OCI-M1 (cell line): ENCODE measurements around the gene DHRS7.
A peak's percentile ranks its signal among the peaks of the same experiment; 100 is the strongest.

Source experiments
- DNase-seq: peaks from one replicate; lab custom pipeline; 2025; lab: John Stamatoyannopoulos, UW

DHRS7 gene, protein sequence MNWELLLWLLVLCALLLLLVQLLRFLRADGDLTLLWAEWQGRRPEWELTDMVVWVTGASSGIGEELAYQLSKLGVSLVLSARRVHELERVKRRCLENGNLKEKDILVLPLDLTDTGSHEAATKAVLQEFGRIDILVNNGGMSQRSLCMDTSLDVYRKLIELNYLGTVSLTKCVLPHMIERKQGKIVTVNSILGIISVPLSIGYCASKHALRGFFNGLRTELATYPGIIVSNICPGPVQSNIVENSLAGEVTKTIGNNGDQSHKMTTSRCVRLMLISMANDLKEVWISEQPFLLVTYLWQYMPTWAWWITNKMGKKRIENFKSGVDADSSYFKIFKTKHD

DNA sequence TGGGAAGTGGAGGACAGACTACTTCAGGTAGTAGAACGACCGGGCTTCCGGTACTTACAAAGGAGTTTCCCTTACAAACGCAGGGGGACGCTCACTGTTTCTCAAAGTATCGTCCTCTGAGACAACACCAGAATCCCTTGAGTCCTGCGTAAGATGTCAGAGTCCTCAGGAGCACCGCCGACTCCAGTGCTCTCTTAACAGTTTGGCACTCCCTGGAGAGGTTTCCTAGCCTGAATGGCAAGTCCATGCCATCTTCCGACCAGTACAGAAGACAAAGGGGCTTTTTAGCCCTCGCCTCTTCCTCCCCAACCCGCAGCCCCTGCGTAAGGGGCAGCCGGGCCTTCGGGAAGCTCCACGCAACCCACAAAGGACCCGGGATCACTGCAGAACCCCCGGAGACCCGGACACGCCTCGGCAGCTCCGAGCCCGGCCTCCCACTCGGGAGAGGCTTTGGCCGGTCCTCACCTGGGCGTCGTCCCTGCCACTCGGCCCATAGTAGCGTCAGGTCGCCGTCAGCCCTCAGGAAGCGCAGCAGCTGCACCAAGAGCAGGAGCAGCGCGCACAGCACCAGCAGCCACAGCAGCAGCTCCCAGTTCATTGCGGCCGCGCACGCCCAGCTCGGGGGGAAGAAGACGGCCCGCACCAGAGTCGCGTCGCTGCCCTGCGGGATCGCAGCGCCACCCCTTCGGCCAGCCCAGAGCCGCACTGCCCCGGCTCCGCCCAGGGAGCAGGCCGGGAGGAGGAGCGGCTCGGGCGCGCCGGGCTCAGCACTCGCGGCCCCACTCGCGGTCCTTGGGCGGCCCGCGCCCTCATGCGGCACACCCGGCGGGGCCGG is at the start of gene DHRS7:
TSS of gene DHRS7 (minus strand) at position 687 of the 835 bp plus-strand sequence. CDS start at position 598, 89 bp downstream.
- DNase-seq, result peak; percentile 86

GRCh38 chr14:60214415-60215126 is 49.4 kb upstream of the DHRS7 start:
- no peak for DNase-seq

DNA sequence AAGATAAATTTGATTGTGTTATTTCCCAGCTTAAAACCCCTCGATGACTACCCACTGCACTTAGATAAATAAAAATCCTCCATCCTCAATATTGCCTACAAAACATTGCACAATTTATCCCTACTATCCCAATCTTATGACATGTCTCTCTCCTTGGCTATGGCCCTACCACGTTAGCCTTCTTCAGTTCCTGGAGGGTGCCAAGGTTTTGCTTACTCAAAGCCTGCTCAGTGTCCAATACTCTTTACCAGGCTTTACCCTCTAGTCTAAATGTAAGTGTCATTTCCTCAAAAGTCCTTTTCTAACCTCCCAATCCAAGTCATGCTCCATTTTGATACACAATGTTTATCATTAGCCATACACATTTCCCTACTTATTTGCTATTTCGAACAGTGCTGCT is 48.8 kb upstream of the DHRS7 start:
- no peak for DNase-seq

DNA sequence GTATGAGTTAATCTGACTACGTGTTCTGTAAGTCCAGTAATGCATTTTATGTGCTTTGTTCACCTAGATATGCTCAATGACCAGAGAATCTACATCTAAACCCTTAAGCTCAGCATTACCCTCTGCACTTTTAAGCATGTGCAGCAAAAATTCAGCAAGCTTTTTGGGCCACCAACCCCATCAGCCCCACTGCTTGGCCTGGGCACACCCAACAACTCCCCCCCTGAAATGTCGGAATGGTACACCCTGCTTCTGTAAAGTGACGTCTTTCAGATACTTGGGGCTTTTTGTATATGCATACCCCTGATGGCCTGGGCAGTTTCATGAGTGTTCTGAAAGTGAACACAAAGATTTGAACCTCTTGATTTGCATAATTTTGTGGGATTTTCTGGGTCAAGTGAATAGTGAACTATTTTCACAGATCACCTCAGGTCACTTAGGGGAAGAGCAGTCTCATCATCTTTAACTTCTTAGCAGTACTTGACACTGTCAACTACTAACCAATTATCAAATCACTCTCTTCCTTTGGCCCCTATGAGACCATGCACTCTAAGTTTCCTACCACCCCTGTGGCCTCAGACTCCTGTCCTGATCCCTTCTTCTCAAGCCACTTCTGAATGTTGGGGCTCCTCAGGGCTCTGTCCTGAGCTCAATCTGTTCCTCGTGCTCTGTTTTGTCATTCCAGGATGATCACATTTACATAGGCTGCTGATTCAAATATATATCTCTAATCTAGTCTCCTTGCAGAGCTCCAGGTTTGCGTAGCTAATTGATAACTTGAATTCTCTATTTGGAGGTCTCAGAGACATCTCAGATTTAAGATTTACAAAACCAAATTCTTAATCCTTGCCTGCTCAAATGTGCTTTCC is 47.5 kb upstream of the DHRS7 start:
- DNase-seq, result no peak

DNA sequence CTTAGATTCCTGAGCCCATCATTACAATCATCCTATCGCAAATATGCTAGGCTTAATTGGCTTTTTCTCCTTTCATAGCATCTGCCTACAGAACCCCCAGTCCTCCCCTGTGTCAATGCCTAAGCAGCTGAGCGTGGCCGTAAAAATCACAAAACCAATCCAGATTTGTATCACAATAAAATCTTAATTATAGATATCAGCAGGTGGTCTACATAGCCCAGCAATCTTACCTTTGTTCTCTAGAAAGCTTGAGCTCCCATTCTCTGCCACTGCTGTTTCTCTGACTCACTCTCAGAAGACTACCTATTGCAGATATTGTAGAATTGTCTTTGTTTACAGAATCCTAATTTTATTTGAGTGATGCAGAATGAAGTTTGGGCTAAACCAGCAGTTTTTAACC is 46.0 kb upstream of the DHRS7 start:
- no peak for DNase-seq

GRCh38 chr14:60210703-60211102 is 45.5 kb upstream of the DHRS7 start:
- no peak for DNase-seq

GRCh38 chr14:60206837-60207533 is 41.8 kb upstream of the DHRS7 start:
- DNase-seq, result peak; percentile 3

DNA sequence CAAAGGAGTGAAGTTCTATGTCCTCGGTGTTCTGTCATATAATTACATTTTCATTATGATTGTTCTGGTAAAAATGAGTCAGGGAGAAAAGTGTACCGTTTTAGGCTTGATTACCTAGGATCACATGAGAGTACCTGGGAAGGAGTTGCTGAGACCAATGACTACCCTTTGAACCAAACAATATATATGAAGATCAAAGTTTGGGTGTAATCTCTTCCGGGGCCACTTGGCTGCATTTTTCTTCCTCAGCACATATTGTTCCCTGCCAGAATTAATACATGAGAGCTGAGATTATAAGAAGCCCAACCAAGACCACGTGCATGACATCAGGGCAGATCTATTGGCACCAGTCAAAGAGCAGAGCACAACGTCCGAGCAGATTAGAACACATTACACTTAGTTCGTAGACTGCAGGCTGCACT is 41.1 kb upstream of the DHRS7 start:
- DNase-seq, result no peak

GRCh38 chr14:60204843-60205774 is 39.9 kb upstream of the DHRS7 start:
- DNase-seq, result no peak

- DNase-seq, result peak; percentile 67
These were observed 39.1 kb upstream of the DHRS7 start for GRCh38 chr14:60204104-60204842.

GRCh38 chr14:60199321-60199720 is 34.1 kb upstream of the DHRS7 start:
- DNase-seq, result no peak

DNA sequence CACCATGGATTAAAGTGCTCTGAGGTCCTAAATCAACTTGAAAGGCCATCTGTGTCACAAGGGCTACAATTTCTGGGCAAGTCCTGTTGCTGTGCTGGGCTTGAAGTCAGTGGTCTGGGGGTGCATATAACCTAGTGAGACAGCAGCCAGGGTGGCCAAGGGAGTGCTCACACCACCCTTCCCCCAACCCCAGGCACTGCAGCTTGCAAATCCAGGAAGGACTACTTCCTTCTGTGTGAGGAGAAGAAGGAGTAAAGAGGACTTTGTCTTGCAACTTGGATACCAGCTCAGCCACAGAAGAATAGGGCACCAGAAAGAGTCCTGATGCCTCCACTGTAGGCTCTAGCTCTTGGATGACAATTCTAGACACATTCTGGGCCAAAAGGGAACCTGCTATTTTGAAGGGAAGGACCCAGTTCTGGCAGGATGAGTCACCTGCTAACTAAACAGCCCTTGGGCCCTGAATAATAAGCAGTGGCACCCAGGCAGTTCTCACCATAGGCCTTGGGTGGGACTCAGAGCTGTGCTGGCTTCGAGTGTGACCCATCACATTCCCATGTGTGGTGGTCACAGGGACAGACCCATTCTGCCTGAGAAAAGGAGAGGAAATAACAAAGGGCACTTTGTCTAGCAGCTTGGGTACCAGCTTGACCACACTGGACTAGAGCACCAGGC is 32.6 kb upstream of the DHRS7 start:
- DNase-seq, result peak; percentile 47

DNA sequence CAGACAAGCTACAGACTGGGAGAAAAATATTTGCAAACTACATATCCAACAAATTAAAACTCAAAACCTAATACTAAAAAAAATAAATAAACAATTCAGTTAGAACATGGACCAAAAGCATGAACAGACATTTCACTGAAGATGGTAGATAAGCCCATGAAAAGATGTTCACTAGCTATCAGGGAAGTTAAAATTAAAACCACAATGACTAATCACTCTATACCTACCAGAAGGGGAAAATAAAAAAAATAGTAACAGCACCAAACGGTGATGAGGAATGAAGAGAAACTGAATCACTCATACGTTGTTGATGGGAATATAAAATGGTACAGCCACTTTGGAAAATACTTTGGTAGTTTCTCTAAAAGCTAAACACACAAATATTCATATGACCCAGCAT is 31.1 kb upstream of the DHRS7 start:
- DNase-seq, result peak; percentile 86

GRCh38 chr14:60195179-60195810 is 30.1 kb upstream of the DHRS7 start:
- DNase-seq, result peak; percentile 36

GRCh38 chr14:60189923-60190840 is 25.0 kb upstream of the DHRS7 start:
- no peak for DNase-seq

DNA sequence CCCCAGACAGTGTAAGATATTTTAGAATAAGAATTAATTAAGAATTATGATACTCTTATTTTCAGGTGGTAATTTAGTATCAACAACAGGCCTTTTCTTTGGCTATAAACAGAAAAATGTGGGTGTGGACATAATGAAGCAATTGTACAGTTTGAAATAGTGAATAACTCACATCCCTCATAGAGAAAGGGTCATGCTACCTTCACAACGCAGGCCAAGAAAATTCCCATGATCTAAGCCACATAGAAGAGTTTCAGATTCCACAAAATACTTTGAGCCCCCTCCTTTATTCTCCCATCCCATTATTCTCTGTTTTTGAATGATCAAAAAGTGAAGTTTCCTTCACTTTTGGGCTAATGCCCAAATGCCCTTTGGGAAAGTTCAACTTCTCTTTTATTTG is 23.5 kb upstream of the DHRS7 start:
- no peak for DNase-seq

GRCh38 chr14:60188115-60188514 is 22.9 kb upstream of the DHRS7 start:
- peak; percentile 61 for DNase-seq
